RWPE2 (cell line): ENCODE measurements around the gene CAPZB.
A peak's percentile ranks its signal among the peaks of the same experiment; 100 is the strongest.

ENCODE experiments used
- ATAC-seq: fragments of 200-7000 bp; cut with Tn5 transposase; 3 replicates; pipeline ENCODE4 v1.9.1; 2021; ENCODE audit warnings: low read depth
- DNase-seq: peaks from one replicate; pipeline ENCODE4 v3.0.0-alpha.2; 2020; ENCODE audit warnings: low spot score
- H3K27ac ChIP-seq: fragments of 450-650 bp; 2 replicates; pipeline ENCODE4 v1.5.1; 2017; ENCODE audit warnings: mild to moderate bottlenecking; ENCODE audit not compliant: poor library complexity, severe bottlenecking
- H3K27me3 ChIP-seq: fragments of 250-450 bp; sonication (Bioruptor Pico); 2 replicates; pipeline ENCODE4 v1.5.1; 2021; ENCODE audit warnings: mild to moderate bottlenecking, moderate library complexity; ENCODE audit not compliant: insufficient read depth, poor library complexity, severe bottlenecking
- H3K36me3 ChIP-seq: fragments of 250-450 bp; sonication (Bioruptor Pico); 2 replicates; pipeline ENCODE4 v1.5.1; 2020; ENCODE audit warnings: low read depth, mild to moderate bottlenecking, moderate library complexity
- H3K4me1 ChIP-seq: fragments of 250-450 bp; sonication (Bioruptor Pico); 2 replicates; pipeline ENCODE4 v1.5.1; 2021; ENCODE audit warnings: mild to moderate bottlenecking, moderate library complexity; ENCODE audit not compliant: insufficient read depth, poor library complexity, severe bottlenecking
- H3K4me3 ChIP-seq: fragments of 250-450 bp; sonication (Bioruptor Pico); 2 replicates; pipeline ENCODE4 v1.5.1; 2021; ENCODE audit warnings: mild to moderate bottlenecking, moderate library complexity; ENCODE audit not compliant: severe bottlenecking
- H3K9me3 ChIP-seq: fragments of 250-450 bp; sonication (Bioruptor Pico); 2 replicates; pipeline ENCODE4 v1.5.1; 2021; ENCODE audit warnings: mild to moderate bottlenecking, moderate library complexity; ENCODE audit not compliant: severe bottlenecking
- CTCF ChIP-seq: fragments of 450-650 bp; IDR thresholded peaks from one replicate; pipeline ENCODE4 v1.5.1; 2017; ENCODE audit warnings: mild to moderate bottlenecking, moderate library complexity; ENCODE audit not compliant: poor library complexity, severe bottlenecking

Gene CAPZB

DNA sequence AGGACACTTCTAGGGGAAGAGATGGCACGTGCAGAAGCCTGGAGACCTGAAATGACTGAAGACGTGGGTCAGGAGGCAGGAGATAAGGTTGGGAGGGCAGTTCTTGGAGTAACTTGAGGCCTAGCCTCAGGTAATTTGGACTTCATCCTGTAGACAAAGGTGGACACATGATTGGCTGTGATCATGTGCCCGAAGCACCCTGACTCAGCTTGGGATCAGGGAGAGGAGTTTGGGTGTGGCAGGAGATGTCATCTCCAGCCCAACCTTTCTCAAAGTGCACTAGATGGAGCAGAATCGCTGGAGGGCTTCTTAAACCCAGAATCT lies 171.7 kb downstream of the CAPZB start:
- TF ChIP-seq CTCF = no peak
- peaks cover 8% of the 10 kb centered on the region for H3K36me3 ChIP-seq
- no peak for ATAC-seq
- no peak for DNase-seq
- no peaks in the 10 kb centered on the region for H3K9me3 ChIP-seq
- H3K27ac ChIP-seq = peak overlapping the region; percentile 53
- H3K27me3 ChIP-seq = no peaks in the 10 kb centered on the region
- H3K4me1 ChIP-seq = peaks cover 6% of the 10 kb centered on the region
- H3K4me3 ChIP-seq = no peak overlapping the region

GRCh38 chr1:19312782-19313635 lies 172.3 kb downstream of the CAPZB start:
- peak; percentile 16 for DNase-seq
- peaks cover 6% of the 10 kb centered on the region for H3K4me1 ChIP-seq
- ATAC-seq = no peak
- no peaks in the 10 kb centered on the region for H3K27me3 ChIP-seq
- H3K4me3 ChIP-seq = peak overlapping the region; percentile 86
- TF ChIP-seq CTCF = no peak
- peak overlapping the region; percentile 53 for H3K27ac ChIP-seq
- no peaks in the 10 kb centered on the region for H3K9me3 ChIP-seq
- H3K36me3 ChIP-seq = peaks cover 8% of the 10 kb centered on the region

DNA sequence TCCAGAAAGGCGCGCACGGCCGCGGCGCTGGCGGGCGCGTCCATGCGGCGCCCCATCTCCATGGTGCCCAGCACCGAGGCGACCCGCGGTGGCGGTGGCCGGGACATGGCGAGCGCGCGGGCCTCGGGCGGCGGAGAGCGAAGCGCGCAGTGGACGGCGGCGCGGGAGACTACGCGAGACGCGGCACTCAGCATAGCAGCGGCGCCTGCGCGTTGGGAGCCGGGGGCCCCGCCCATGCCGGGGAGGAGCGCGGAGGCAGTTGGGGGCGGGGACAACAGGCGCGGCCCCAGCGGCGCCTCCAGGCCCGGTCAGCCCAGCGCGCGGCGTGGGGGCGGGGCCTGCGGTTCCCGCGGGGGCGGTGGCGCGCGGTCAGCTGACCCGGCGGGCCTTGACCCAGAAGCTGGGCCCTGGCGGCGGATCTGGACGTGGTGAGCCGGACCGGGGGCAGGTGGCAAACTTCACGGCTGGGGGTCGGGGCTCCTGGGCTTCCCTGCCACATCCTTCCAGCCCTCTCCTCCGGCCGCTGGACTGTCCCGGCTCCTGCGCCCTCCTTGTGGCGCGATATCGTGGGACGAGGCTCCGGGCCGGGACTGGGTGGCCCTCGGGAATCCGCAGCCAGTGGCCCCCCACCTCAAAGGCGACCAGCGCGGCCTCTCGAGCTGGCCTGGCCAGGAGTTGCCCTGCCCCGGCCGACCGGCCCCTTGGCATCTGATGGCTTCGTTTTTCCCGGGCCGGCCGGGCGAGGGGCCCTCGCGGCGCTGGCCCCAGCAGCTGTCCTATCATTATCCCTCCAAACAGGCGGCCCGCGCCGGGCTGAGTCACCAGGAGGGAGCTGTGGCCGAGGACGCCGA lies 173.2 kb downstream of the CAPZB start, which contains the start of the genes AKR7A2 and SLC66A1:
Gene AKR7A2, minus strand, starts transcription at position 214 of the 851 bp plus-strand sequence. Its CDS starts 20 bp downstream, at position 194.
Gene SLC66A1, plus strand, starts transcription at position 396 of the 851 bp plus-strand sequence. CDS start 5,352 bp downstream, outside the sequence.
- ATAC-seq (peak; percentile 72), DNase-seq (peak; percentile 81)
- H3K4me1 ChIP-seq = peaks cover 6% of the 10 kb centered on the region
- no peaks in the 10 kb centered on the region for H3K27me3 ChIP-seq
- peak within 1 kb of the TSS; percentile 53 for H3K27ac ChIP-seq
- no peaks in the 10 kb centered on the region for H3K9me3 ChIP-seq
- TF ChIP-seq CTCF = no peak
- peaks cover 17% of the 10 kb centered on the region for H3K36me3 ChIP-seq
- H3K4me3 ChIP-seq = peak within 1 kb of the TSS; percentile 86

DNA sequence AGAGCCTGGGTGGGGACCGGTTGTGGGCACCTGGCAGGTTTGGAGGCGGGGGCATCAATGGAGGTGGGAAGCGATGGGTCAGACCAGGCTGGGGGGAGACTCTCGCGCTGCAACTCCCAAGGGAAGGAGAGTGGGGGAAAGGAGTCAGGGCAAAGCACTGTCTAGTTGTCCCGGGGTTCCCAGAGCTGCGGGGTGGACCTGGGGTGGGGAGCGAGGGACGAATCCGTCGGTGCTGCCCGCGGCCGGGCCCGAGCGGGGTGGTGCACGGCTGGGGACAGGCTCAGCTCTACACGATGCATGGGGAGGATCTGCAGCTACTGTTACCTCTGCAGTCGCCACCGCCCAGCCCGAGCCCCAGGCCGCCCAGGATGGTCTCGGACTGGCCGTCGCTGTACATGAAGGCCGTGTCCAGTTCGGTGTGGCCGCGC lies 173.8 kb downstream of the CAPZB start:
- TF ChIP-seq CTCF = no peak
- H3K27me3 ChIP-seq = no peaks in the 10 kb centered on the region
- peaks cover 6% of the 10 kb centered on the region for H3K4me1 ChIP-seq
- no peaks in the 10 kb centered on the region for H3K9me3 ChIP-seq
- peak; percentile 66 for DNase-seq
- H3K36me3 ChIP-seq = peaks cover 18% of the 10 kb centered on the region
- H3K27ac ChIP-seq = peak overlapping the region; percentile 53
- ATAC-seq = peak; percentile 43
- peak overlapping the region; percentile 86 for H3K4me3 ChIP-seq
